SKM-1 treated with dmso at 0.1 percent for 144 hours (cell line): ENCODE measurements around the gene DVL3.
"Not testable (repeated sequence)": the region's sequence is repeated elsewhere in the genome, so short reads cannot be mapped to it uniquely, and the experiment has no call there.

Source experiments
- DNase-seq: peaks from one replicate; lab custom pipeline; 2025; ENCODE audit not compliant: unreplicated experiment; lab: John Stamatoyannopoulos, UW

The DVL3 gene

DNA sequence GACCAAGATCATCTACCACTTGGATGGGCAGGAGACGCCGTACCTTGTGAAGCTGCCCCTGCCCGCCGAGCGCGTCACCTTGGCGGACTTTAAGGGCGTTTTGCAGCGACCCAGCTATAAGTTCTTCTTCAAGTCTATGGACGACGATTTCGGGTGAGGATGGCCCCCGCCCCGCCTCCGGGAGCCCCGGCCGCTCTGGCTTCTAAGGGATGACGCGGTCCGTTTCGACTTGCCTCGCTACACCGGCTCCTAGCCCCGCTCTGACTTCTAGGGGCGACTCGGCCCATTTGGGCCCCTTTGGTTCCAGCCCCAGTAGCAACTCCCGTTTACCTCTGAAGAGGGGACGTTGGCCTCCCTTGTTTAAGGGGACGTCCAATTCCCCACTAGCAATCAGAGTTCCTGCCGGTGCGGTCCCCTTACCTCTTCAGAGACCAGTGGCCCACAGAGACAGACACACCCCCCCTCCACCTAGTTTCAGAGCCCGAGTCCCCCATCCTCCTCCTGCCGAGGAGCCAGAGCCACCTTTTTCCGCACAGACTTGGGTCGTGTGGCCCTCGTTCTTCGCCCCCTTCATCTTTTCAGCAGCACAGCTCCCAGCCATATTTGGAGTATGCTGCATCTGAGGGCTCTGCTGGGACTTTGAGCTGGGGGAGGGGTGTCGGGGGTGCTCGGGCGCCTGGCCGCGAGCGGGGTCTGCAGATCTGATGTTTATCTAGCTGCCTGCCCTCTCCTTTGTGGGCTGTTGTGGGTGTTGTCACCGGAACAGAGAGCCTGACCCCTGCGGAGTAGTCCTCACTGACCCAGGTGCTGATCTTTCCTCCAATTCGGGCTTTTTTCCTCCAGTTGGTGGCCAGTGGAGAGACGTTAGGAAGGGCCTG is 706 bp downstream of the DVL3 start:
- DNase-seq = no peak

DNA sequence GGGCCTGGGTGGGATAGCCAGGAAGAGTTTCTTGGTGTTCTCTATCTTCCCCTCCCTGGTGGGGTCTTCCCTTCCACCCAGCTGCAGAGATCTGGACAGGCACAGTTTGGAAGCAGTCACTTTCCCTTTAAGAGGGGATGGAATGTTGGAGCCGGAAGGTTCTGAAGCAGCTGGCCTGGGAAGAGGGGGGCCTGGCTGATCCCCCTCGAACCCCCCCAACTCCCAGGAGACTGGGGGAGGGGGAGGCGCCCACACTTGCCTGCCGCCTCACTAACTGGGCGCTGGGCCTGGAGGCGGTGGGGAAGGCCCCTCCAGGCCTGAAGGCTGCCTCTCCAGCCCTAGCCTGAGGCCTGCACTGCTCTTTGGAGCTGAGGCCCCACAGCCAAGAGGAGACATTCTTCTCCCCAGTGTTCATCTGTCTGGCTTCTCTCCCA is 1.4 kb downstream of the DVL3 start:
- no peak for DNase-seq

DNA sequence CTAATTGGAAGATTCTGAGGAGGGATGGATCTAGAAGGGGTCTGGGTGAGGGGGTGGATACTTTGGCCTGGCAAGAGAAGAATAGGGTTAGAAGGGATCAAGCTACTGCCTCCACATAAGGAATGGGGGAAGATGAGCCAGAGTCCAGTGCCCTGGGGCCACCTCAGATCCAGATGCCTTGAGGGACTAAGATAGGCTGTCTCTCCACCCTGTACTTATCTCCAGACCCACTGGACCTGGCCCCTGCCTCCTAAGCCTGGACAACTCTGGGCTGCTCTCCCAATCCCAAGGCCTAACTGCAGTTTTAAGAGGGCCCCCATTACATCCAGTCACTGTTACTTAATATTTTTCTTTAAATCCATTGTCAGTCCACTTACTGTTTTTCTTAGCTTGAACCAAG is 2.0 kb downstream of the DVL3 start:
- no peak for DNase-seq

DNA sequence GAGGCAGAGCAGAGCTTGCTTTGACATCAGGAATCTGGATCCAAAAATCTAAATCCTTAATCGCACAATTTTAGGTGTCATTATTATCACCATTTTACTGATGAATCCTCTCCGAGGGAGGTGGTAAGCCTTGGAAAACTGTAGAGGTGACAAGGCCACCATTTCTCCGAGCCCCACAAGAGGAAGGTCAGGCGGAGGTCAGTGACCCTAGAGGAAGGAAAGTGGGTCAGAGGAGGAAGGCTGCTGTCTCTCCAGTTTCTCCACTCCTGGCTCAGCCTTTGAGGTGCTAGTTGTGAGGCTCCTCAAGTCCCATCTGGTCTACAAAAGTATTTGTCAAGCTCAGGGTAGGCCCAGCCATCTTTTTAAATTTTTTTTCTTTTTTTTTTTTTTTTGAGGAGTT is 3.2 kb downstream of the DVL3 start:
- DNase-seq = peak; percentile 46

DNA sequence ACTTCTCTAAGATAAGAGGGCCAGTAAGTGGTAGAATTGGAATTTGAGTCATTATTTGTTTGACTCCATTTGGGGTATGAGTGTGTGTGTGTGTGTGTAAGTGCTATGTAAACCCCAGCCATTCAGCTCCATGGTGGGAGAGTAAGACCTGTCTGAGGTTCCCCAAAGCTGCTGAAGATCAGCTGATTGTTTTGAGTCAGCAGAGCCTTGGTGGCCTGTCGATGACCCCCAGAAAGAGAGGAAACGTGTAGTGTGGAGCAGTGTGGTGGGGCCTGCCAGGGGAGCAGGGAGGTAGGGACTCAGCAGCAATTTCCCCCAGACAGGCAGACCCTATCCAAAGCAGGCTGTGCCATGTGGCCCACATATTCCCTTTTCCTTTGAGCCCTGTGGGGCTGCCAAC is 5.3 kb downstream of the DVL3 start:
- DNase-seq = no peak

DNA sequence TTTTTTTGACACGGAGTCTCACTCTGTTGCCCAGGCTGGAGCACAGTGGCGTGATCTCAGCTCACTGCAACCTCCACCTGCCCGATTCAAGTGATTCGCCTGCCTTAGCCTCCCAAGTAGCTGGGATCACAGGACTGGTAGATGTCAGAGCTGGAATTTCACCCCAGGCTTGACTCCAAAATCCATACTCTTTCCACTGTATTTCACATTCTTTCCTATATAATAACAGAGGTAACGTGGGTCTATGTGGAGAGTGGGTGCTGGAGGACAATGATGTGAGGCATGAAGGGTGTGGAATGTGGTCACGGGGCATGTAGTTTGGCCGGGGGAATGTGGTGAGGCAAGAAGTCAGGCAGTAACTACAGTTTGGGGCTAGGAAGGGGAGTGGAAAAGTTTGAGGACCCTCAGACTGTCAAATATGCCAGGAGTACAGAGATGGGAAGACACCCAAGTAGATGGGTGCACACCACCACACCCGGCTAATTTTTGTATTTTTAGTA is 7.4 kb downstream of the DVL3 start:
- not testable (repeated sequence) for DNase-seq

DNA sequence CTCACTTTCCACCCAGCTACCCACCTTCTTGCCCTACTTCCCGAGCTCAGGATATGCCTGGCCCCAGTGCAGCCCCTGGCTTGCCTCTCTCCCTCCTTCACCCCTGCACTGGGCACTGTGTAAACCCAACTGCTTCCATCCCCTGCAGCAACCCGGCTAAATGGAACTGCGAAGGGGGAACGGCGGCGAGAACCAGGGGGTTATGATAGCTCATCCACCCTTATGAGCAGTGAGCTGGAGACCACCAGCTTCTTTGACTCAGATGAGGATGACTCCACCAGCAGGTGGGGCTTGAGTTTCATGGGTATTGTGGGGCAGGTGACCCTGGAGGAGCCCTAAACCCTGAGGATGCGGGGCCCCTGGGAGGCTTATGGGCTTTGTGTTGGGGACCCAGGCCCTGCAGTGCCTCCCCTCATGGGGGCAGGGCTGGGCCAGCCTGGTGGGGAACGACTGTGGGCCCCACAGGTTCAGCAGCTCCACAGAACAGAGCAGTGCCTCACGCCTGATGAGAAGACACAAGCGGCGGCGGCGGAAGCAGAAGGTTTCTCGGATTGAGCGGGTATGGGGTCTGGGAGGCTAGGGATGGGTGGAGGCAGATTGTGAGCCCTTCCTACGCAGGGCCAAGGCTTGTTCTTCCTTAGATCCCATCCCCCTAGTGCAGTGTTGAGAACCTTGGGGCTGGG is 9.6 kb downstream of the DVL3 start:
- no peak for DNase-seq

DNA sequence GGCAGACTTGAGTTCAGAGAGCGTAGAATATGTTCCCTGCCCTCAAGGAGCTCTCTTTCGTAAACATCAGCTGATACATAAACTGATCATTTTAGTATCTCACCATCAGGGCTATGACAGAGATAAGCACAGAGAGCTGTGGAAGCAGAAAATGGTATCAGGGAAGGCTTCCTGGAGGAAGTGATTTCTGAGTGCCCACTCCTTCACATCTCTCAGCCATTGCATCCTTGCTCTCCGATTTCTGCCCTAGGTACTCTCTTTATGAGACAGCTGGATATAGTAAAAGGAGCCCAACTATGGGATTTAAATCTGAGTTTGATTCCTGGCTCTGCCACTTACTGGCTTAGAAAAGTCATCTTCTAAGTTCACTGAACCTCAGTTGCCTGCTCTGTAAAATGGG is 10.4 kb downstream of the DVL3 start:
- DNase-seq = no peak

DNA sequence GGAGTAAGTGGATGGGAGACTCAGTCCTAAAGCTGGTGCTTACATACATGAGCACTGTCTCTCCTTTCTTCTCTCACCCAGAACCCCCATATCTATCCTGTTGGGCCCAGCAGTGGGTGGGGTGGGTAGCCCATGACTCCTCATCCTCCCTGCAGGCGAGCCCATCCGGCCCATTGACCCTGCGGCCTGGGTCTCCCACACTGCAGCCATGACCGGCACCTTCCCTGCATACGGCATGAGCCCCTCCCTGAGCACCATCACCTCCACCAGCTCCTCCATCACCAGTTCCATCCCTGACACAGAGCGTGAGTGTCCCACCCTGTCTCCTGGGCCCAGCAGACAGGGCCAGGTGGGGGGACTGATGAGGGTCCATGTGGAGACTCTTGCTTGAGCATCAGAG is 11.5 kb downstream of the DVL3 start:
- DNase-seq = no peak

DNA sequence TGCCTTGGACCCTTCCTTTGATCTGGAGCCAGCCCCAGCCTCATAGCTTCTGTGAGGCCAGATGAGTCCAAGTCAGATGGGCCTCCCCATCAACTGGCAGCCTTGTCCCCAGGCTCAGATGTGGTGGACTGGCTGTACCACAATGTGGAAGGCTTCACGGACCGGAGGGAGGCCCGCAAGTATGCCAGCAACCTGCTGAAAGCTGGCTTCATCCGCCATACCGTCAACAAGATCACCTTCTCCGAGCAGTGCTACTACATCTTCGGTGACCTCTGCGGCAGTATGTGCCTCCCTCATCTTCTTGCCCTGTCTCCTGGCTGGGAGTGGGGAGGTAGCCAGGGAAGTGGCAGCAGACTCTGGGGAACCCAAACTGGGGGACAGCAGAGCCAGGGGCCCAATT is 12.6 kb downstream of the DVL3 start:
- no peak for DNase-seq

DNA sequence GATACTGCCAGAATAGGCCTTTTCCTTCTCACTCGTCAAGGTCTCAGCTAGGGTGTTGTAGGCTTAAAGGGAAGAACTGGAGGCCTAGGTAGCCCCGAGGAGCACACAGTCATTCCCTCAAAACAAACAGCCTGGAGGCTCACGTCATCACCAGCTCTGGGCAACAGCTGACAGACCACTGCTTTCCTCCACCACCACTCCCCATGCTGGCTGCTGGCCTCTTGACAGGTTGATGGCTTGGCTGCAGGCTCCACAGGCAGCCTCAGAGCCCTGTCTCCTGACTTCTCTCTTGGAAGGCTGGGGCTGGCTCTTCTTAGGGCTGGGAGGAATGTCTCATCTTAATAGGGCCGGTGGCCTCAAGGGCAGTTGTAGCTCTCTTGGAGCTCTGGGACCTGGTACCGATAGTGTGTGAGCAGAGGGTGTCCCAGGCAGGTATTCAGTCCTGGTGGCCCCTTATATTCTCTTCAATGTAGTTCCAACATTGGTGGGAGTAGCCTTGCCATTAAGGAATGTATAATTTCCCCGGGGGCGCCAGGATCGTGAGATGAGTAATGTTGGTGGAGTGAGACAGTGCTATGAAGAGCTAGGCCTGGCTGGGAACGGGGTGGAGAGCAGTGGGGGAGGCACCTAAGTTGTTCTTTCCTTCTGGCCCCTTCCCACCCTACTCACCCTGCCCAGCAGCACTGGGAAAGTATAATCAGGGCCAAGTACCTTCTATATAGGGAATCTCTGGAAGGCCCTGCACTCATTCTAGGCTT is 13.4 kb downstream of the DVL3 start:
- DNase-seq = no peak

DNA sequence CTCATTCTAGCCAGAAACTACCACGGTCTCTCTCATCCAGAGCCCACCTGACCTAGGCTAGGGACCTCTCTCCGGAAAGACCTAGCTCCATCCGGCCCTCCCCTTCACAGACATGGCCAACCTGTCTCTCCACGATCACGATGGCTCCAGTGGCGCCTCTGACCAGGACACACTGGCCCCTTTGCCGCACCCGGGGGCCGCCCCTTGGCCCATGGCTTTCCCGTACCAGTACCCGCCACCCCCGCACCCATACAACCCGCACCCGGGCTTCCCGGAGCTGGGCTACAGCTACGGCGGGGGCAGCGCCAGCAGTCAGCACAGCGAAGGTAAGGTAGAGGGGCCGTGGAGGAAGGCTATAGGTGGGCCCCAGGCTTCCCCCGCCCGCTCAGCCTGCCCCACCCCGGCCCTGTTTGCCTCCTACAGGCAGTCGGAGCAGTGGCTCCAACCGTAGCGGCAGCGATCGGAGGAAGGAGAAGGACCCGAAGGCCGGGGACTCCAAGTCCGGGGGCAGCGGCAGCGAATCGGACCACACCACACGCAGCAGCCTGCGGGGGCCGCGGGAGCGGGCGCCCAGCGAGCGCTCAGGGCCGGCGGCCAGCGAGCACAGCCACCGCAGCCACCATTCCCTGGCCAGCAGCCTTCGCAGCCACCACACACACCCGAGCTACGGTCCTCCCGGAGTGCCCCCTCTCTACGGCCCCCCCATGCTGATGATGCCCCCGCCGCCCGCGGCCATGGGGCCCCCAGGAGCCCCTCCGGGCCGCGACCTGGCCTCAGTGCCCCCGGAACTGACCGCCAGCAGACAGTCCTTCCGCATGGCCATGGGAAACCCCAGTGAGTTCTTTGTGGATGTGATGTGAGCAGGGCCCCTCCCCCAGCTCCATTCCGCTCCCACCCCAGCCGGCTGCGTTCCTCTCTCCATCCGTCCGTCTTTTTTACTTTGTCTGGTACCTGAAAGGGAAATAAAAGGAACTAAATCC is 15.0 kb downstream of the DVL3 start:
- DNase-seq = no peak

DNA sequence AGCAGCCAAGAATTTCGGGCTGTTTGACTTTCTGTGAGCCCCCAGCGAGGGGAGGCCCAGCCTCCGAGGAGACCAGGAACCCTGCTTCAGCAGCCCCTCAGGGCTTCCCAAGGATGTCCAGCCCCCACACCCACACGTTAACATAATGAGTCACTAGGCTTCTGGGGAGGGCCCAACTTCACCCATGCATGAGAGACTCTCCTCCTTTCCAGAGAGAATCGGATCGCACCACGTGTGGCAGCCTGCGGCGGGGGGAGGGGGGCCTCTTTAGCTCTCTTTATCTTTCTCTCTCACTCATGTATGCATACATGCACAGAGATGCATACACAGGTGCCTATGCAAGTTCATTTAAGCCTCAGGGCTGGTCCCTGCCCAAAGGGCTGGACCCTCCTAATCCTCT is 16.4 kb downstream of the DVL3 start:
- no peak for DNase-seq

DNA sequence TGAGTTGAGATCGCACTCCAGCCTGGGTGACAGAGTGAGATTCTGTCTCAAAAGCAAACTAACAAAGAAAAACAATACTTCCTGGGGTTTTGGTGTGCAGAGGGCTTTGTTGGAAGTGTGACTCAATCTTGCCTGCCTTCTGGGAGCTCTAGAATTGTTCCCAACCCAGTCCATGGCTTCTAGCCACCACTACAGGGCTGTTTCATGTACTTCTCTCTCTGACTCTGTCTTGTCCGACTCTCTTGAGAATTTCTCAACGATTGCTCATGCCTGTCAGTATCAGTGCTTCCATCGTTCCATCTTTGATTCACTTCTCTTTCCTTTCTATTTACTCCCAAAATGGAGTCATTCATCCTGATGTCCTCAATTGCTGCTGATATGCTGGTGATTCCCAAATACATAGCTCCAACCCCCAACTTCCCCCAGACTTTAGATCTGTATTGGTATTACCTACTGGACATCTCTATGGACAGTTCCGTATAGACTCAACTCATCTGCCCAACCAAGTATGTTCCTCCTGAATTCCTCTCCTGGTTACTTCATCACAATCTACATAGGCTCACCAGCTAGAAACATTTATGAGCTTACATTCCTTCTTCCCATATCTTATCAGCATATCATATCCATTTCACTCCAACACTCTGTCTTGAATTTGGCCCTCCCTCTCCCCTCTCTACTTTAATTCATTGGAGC is 17.6 kb downstream of the DVL3 start:
- DNase-seq = no peak

DNA sequence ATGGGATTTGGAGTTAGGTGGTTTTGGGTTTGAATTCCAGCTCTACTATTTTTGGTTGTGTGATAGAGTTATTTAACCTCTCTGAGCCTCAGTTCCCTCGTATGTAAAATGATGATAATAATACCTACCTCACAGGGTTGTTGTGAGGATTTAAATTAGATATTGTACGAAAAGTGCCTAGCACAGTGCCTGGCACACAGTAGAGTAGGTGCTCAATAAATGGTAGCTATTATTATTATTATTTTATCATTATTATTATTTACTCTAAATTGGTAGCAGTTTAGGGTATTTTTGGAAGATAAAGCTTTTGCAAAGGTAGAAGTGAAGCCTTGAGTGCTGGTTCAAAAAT is 18.2 kb downstream of the DVL3 start:
- DNase-seq = no peak

DNA sequence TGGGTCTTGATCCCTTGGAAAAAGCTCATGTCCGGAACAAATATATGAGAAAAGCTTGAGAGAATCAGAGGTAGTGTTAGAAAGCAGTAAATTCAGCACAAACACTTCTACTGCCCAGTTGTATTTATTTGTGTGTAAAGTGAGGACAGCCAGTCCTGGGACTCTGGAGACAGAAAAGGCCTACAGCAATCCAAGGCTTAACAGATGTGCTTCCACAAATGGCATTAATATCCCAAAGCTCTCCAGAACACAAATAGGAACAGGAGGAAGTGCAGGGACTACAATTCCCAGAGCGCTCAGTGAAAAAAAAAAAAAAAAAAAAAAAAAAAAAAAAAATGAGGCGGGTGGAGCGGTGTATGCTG is 19.1 kb downstream of the DVL3 start:
- DNase-seq = no peak

DNA sequence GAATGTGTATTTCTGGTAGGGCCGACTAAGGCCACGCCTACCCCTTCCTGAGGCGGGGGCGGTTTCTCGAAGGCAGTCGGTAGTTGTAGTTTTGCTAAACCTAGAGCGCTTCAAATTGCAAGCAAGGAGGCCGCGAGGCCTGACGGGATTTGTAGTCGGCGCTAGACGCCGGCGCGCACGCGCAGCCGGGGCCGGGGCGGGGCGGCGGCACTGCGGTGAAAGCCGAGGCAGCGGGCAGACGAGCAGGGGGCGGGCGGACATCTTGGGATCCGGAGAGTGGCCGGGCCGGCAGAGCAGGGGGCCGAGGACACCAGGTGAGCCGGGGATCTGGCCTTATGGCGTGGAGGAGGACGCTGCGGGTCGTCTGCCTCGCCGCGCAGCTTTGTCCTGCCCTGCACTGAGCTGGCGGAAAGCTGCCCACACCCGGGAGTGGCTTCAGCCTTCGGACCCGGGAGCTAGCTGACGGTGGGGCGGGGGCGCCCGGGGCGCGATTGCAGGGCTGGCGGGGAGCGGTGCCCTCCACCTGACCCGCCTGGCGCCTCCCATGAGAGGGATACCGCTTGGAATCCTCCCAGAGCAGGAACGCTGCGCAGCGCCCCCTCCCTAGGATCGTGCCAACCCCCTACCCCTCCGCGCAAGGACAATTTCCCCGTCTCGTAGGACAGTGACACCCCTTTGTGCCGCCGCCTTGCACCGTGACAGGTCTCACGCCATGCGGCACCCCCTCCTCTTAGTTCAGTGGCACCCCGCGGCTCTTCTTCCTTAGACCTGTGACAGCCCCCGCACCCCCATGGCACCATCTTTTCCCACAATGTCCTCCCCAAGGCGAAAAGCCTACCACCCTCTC is 19.7 kb downstream of the DVL3 start, which contains the start of gene AP2M1:
TSS of gene AP2M1 (plus strand) at position 210 of the 847 bp plus-strand sequence. CDS start 2,139 bp downstream, outside the sequence.
- peak; percentile 96 for DNase-seq

DNA sequence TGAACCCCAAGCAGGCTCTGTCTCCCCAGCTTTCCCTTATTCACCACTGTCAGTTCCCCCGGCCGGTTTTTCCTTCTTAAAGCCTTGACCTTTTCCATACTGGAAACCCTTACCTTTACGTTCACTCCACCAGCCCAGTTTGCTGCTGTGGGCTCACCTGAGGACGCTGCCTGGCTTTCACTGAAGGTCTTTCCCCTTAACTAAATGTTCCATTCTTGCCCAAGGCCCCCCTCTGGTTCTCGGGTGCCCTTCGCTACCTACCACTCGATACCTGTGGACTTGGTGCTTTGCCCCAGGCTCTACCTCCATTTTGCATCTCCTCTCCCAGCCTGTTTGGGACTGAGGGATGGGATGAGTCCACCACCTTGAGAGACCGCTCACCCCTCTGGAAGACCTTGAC is 20.3 kb downstream of the DVL3 start:
- DNase-seq = no peak

DNA sequence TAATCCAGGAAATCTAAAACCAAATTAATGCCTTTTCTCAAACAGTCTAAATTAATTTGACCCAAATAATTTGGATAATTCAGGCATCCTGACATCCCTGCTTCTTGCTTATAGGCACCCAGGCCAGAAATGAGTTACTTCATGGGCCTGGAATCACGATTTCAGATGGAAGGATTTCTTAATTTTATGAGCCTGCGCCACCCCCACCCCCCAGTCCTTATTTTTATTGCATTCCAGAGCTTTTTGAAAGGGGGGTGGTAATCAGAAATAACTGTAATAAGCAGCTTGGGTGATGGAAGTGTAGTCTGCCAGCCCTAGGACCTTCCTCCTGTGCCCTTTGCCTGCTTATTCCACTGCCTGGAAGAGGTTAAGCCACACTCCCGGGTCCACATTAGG is 20.8 kb downstream of the DVL3 start:
- no peak for DNase-seq
